ENCODE data around the gene HYAL2. TPM values are rescaled to one million over a fixed set of nuclear protein-coding genes. Genes with fewer than 3 reads are reported as not detected.

The HYAL2 gene
- total and polyA plus RNA-seq, 7 donors, result 20.6 to 61.7 (median 27.2) TPM

DNA sequence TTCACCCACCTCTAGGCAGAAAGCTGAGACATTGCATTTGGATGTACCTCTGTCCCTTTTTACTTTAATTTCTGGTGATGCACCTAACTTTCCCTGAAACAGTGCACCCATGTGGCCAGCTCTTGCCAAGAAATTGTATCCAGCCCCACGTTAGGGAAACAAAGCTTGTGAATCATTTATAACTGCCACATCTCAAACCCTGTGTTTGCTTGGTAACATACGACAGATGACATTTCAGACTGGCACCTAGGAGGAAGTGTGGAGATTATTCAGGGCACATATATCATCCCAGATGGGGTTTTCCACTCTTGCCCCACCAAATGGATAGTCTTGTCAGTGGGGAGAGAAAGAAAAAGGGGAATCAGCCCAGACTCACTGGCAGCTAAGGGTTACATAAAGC lies 30.2 kb upstream of the HYAL2 start:
- no peak for DNase-seq
- Histone ChIP-seq H3K36me3 (ENCODE audit: insufficient read depth in 1 of 2, low read depth in 1 of 2) (peaks cover 5 to 54% of the 10 kb centered on the region in 2 donors), H3K27ac (no peak overlapping the region), H3K4me3 (no peak overlapping the region), H3K27me3 (ENCODE audit: insufficient read depth in 3 of 3, low read length in 2 of 3) (no peaks in the 10 kb centered on the region), H3K4me1 (peaks cover 60% of the 10 kb centered on the region), H3K9me3 (no peaks in the 10 kb centered on the region)
- WGBS, 3 donors, result 19 to 36% (median 19%) methylated on average over 2 of the region's 2 CpGs
- intact Hi-C loops (cut with DNase I), result no loop called here
- no peak for ATAC-seq
- TF ChIP-seq, protein P1, sequence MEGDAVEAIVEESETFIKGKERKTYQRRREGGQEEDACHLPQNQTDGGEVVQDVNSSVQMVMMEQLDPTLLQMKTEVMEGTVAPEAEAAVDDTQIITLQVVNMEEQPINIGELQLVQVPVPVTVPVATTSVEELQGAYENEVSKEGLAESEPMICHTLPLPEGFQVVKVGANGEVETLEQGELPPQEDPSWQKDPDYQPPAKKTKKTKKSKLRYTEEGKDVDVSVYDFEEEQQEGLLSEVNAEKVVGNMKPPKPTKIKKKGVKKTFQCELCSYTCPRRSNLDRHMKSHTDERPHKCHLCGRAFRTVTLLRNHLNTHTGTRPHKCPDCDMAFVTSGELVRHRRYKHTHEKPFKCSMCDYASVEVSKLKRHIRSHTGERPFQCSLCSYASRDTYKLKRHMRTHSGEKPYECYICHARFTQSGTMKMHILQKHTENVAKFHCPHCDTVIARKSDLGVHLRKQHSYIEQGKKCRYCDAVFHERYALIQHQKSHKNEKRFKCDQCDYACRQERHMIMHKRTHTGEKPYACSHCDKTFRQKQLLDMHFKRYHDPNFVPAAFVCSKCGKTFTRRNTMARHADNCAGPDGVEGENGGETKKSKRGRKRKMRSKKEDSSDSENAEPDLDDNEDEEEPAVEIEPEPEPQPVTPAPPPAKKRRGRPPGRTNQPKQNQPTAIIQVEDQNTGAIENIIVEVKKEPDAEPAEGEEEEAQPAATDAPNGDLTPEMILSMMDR (IDR thresholded peaks at IDR 0.05), result no peak

DNA sequence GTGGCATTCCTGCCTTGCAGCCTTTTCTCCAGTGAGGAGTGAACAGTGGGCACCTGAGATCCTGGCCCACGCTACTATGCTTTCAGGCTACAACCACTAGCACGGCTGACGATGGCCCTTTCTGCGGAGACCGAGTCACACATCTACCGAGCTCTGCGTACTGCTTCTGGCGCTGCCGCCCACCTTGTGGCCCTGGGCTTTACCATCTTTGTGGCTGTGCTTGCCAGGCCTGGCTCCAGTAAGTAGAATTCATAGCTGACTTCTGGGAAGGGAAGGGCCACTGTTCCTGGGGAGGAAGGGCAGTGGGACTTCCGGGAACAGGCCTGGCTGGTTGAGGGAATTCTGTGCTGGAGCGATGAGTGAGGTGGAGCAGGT lies 28.8 kb upstream of the HYAL2 start:
- H3K36me3 ChIP-seq (ENCODE audit: insufficient read depth in 1 of 2, low read depth in 1 of 2), result peaks cover 5 to 56% of the 10 kb centered on the region in 2 donors
- no peaks in the 10 kb centered on the region for H3K9me3 ChIP-seq
- peak overlapping the region; percentile 92 for H3K4me3 ChIP-seq
- TF ChIP-seq, protein P1 (IDR thresholded peaks at IDR 0.05), result no peak
- no peaks in the 10 kb centered on the region for H3K27me3 ChIP-seq (ENCODE audit: insufficient read depth in 3 of 3, low read length in 2 of 3)
- peak overlapping the region; percentile 97 for H3K27ac ChIP-seq
- no peak for ATAC-seq
- H3K4me1 ChIP-seq, result peaks cover 46% of the 10 kb centered on the region
- DNase-seq, result no peak
- intact Hi-C loops (cut with DNase I), result no loop called here
- WGBS, 3 donors, result 40 to 53% (median 44%) methylated on average over 11 of the region's 11 CpGs

DNA sequence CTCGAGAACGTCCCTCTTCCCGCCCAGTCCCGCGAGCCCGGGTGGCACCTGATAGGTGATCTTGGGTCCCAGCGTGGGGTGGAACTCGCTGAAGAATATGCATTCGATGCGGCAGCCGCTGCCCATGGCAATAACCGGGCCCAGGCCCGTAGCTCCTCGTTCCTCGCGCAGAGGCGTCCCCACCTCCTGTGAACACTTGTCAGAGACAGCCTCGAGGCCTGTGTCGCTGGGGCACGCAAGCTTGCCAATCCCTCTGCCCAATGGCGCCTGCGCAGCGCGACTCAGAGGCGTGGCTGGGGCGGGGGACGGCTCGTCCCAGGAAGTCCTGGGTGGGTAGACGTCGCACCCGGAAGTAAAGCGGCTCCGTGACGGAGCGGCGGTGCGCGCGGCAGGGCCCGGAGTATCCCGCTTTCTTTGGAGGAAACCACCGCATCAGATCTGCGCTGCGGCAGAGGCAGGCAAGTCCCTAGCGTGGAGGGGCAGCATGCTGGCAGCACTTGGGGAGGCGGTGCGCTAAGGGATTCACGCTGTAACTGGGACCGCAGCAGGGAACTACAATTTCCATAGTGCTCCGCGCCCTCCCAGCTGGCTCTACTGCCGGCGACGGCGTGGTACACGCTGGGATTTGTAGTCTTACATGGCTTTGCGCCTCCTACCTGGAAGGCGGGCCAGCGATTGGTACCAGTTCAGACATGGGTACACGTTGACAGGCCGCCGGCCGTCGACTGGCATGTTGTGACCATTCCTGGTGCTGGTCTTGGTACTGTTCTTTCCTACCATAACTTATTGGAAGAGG lies 28.2 kb upstream of the HYAL2 start, which contains the start of the genes CYB561D2 and NPRL2:
Gene CYB561D2 (plus strand): TSS at position 336 of the 796 bp plus-strand sequence. CDS start 572 bp downstream, outside the sequence.
Gene NPRL2 (minus strand): TSS at position 249 of the 796 bp plus-strand sequence. CDS start 123 bp downstream, at position 126.
- Histone ChIP-seq H3K36me3 (ENCODE audit: insufficient read depth in 1 of 2, low read depth in 1 of 2) (peaks cover 5 to 50% of the 10 kb centered on the region in 2 donors), H3K27me3 (ENCODE audit: insufficient read depth in 3 of 3, low read length in 2 of 3) (no peaks in the 10 kb centered on the region), H3K4me1 (peaks cover 43% of the 10 kb centered on the region), H3K27ac (peak within 1 kb of the TSS; percentile 97), H3K4me3 (peak within 1 kb of the TSS; percentile 92), H3K9me3 (no peaks in the 10 kb centered on the region)
- WGBS, 3 donors, result 0 to 1% (median 1%) methylated on average over 63 to 64 of the region's 64 CpGs
- TF ChIP-seq, protein P1 (IDR thresholded peaks at IDR 0.05), result no peak
- peak; percentile 94 to 96 (median 94) for ATAC-seq
- intact Hi-C loops (cut with DNase I), result no loop called here
- DNase-seq, result peak; percentile 98 to 99

DNA sequence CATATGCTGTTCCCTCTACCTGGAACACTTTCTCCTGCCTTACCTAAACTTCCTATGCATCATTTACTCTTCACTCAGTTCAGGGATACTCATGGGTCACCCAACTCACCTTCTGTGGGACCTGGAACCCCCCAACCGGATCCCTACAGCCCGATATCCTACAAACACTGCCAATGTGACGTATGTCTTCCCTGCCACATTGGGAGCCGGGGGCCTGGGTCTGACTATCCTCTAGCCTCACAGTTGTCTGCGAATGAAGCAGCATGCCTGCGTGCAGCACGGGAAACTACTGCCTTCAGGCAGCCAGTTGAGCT lies 27.6 kb upstream of the HYAL2 start:
- H3K4me3 ChIP-seq, result peak overlapping the region; percentile 92
- TF ChIP-seq, protein P1 (IDR thresholded peaks at IDR 0.05), result no peak
- 2 to 6% (median 2%) methylated on average over 7 of the region's 7 CpGs for WGBS, 3 donors
- ATAC-seq (no peak), DNase-seq (no peak)
- H3K36me3 ChIP-seq (ENCODE audit: insufficient read depth in 1 of 2, low read depth in 1 of 2), result peaks cover 5 to 45% of the 10 kb centered on the region in 2 donors
- H3K9me3 ChIP-seq, result no peaks in the 10 kb centered on the region
- peaks cover 39% of the 10 kb centered on the region for H3K4me1 ChIP-seq
- intact Hi-C loops (cut with DNase I), result no loop called here
- peak overlapping the region; percentile 97 for H3K27ac ChIP-seq
- H3K27me3 ChIP-seq (ENCODE audit: insufficient read depth in 3 of 3, low read length in 2 of 3), result no peaks in the 10 kb centered on the region

Data from psoas muscle (tissue), 8 donors.